Stimulated activated CD8-positive, alpha-beta memory T cell treated with anti-CD3 and anti-CD28 coated beads, Interleukin-15, amount 100 ng/mL, for 48 hours (primary cell): ENCODE results near the gene DEPP1.

Source experiments
- DNase-seq, 2 donors: peaks; one replicate each; pipeline ENCODE4 v3.0.0-alpha.2; 2020; ENCODE audit warnings: low read depth in 2 of 2

DEPP1 gene

GRCh38 chr10:44993922-44994751 lies 15.5 kb upstream of the DEPP1 start:
- no peak for DNase-seq

GRCh38 chr10:44993226-44993921 lies 14.8 kb upstream of the DEPP1 start:
- no peak for DNase-seq

DNA sequence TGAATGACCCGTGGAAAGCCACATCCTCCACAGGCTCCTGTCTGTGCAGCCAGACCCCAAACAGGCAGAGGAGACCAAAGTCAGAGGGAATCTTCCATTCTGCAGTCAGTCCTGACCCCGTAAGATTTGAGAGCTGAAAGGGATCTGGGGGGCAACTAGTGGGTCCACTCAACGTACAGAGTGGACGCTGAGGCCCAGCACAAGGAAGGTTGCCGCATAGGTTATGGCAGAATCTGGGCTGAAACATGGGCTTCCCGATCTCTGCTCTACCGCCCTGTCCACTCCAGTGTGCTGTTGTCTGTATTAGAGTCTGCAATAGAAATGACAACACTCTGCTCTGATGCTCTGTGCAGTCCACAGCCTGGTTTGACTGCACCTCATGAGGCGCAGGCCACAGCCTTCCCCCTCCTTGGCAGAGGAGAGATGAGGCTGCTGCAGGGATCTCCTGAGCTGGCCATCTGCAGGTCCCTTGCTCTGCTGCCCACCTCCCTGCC lies 14.2 kb upstream of the DEPP1 start:
- DNase-seq = no peak

GRCh38 chr10:44992070-44992731 lies 13.6 kb upstream of the DEPP1 start:
- DNase-seq = no peak

DNA sequence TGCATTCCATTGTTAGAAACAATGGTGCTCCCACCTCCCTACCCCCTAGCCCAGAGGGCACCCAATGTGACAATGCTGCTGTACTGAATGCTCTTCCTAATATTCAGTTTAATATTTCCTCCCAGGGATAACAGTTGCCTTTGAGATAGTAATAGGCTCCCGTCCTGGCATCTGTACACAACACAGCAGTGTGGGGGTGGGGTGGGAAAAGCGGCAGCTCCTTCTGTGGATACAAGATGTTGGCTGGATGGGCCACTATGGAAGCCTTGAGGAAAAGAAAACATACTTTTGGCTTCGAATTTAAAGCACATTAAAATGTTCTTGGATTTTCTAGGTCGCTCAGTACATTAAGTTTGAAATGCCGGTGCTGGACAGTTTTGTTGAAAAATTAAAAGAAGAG lies 13.0 kb upstream of the DEPP1 start:
- DNase-seq = no peak

GRCh38 chr10:44990965-44991364 lies 12.4 kb upstream of the DEPP1 start:
- DNase-seq = no peak

GRCh38 chr10:44990302-44990655 lies 11.7 kb upstream of the DEPP1 start:
- DNase-seq = no peak

GRCh38 chr10:44989597-44990301 lies 11.1 kb upstream of the DEPP1 start:
- no peak for DNase-seq

- DNase-seq = no peak
Measured at GRCh38 chr10:44988957-44989585, 10.5 kb upstream of the DEPP1 start.

DNA sequence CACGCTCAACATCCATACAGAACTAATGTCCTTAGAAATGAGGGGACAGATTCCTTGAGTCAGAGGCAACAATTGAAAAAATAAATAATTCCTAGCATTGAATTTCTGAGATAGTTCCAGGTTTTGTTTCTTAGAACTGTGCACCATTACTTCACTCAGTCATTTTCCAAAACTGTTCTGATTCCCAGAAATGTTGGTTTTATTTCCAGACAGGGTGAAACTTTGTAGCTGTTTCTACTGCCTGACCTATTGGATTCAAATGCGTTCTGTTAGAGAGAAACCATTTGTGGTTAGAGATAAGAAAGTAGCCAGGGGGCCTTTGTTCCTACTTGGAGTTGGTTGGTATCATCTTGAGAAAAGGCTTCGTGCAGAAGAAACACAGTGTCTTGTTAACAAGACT lies 8.1 kb upstream of the DEPP1 start:
- no peak for DNase-seq

GRCh38 chr10:44986179-44986578 lies 7.6 kb upstream of the DEPP1 start:
- DNase-seq = no peak

DNA sequence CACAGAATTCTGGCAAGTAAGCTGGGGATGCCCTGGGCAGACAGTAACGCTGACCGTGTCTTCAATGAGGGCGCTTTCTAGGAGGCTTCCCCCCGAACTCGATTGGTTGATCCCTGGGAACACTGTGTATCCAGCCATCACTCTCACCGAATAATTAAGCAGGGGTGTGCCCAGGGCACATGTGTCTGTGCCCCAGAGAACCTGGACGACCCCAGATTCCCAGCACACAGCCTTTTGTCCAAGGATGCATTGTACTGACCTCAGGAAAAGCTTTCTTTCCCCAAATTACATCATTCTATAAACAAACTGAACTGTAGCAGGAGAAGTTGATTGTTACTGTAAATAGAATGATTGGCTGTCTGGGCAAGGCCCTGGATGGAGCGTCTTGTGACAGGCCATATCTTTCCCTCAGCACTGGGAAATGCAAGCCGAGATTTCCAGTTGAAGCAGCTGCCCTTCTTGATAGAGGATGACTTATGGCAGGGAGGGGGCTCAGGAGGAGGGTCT lies 6.6 kb upstream of the DEPP1 start:
- DNase-seq = no peak

GRCh38 chr10:44984671-44985101 lies 6.1 kb upstream of the DEPP1 start:
- DNase-seq = no peak

DNA sequence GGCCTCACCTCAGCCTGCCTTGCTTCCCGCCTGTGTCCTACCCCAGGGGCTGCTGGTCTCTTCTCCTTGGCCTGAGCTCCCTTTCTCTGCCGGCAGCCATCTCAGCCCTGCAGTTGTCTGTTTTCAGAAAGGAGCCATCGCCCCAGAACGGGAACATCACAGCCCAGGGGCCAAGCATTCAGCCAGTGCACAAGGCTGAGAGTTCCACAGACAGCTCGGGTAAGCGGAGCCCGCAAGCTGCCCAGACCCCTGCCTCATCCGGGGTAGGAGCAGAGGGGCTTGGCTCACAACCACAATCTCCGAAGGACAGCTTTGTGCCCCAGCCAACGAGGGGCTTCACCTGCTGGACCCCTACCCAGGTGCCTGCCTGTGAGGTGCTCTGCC lies 5.3 kb upstream of the DEPP1 start:
- DNase-seq = no peak

GRCh38 chr10:44983066-44983894 lies 4.7 kb upstream of the DEPP1 start:
- no peak for DNase-seq

DNA sequence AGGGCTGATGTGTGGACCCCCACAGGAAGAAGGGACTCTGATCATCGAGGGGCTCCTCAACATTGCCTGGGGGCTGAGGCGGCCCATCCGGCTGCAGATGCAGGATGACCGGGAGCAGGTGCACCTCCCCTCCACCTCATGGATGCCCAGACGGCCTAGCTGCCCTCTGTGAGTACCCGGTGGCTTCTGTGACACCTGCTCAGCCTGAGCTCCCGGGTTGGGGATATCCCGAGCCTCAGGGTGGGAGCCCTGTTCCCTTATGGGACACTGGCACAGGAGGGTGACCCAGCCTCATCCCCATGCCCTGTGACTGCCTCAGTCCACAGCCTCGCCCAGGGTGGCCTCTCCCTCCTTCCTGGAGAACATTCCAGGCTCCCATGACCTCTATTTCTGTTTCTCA lies 3.9 kb upstream of the DEPP1 start:
- no peak for DNase-seq

GRCh38 chr10:44982114-44982460 lies 3.5 kb upstream of the DEPP1 start:
- no peak for DNase-seq

- DNase-seq = no peak
Measured at GRCh38 chr10:44981172-44982113, 2.8 kb upstream of the DEPP1 start.
